ENCODE results near the gene BCL2L15. TPM values are rescaled to one million over a fixed set of nuclear protein-coding genes. Genes with fewer than 3 reads are reported as not detected.
A peak's percentile ranks its signal among the peaks of the same experiment; 100 is the strongest.

Gene BCL2L15
- under 1 TPM; 0.59 to 0.72 TPM for total RNA-seq
- polyA plus RNA-seq (ENCODE audit: insufficient read length in 2 of 2) = 1 to 10 TPM; 1.1 to 2.0 TPM
- long read RNA-seq, donor 1 = 0 reads
- long read RNA-seq, donor 2 = 0 reads
- long read RNA-seq, donor 3 = 0 reads
- long read RNA-seq, donor 4 = 0 reads

DNA sequence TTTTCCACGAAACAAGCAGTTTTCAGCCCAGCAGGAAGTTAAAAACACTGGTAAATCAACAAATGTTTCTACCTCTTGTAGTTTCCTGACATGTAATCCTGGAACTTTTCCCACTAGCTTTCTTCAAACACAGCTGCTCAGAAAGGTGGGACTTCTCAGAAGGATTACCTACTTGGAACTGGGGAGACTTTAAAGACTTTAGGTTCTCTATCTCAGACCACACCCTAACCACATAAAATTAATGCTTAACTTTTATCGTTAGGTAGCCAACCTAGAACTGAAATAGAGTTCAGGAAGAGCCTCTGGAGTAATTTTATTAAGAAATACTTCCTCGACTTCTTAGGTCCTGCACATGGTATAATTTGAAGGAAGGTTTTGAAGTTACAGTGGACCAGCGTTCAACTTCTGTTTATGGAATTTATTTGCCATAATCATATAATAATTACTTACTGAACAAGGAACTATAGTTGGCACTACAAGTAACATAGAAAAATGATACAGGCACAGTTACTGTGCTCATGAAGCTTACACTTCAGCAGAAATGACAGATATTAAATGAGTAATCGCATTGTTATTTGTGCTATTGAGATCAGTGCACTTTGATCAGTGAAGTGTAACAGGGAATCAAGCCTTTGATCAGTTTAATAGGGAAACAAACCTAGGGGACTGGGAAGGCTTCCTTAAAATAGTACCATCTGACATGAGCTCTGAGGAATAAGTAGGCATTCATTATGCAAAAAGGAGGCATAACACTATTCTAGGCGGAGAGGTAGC, at the start of gene BCL2L15:
BCL2L15 (minus strand) TSS at position 180 of the 774 bp plus-strand sequence. CDS start 206 bp downstream, outside the sequence.
- WGBS (ENCODE audit: insufficient coverage) = 100% methylated on average over 1 of the region's 6 CpGs
- no peak within 1 kb of the TSS for H3K4me3 ChIP-seq (ENCODE audit: low read depth, low read length)
- H3K36me3 ChIP-seq (ENCODE audit: control insufficient read depth, insufficient read depth, low read length) = no peaks in the 10 kb centered on the region
- H3K4me1 ChIP-seq (ENCODE audit: control insufficient read depth, insufficient read depth, low read length) = no peaks in the 10 kb centered on the region
- H3K27me3 ChIP-seq (ENCODE audit: control insufficient read depth, insufficient read depth, low read length) = no peaks in the 10 kb centered on the region
- H3K9me3 ChIP-seq (ENCODE audit: control insufficient read depth, insufficient read depth, low read length) = no peaks in the 10 kb centered on the region
- no peak within 1 kb of the TSS for H3K27ac ChIP-seq (ENCODE audit: low read depth, low read length)
- no peak for DNase-seq (ENCODE audit: low read depth in 4 of 6, low spot score in 6 of 6)

DNA sequence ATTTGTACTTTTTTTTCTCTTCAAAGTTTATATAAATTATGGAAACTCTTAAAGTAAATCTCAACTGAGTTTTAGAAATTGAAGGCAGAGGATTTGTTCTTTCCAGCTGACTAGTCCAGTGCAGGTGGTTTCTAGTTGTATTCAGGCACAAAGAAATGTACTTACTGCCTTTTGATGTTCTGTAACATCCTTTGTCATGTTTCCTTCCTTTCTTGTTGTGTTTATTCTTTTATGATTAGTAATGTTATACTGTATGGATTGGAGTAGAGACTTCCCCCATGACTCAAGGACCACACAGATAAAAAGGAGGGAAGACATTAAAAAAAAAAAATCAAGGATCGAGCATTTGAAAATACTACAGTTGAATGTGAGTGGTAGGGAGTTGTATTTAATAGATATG, 49.8 kb upstream of the BCL2L15 start:
- H3K4me1 ChIP-seq (ENCODE audit: control insufficient read depth, insufficient read depth, low read length) = no peaks in the 10 kb centered on the region
- no CpG with 5 or more reads among the region's 1 CpG for WGBS (ENCODE audit: insufficient coverage)

DNA sequence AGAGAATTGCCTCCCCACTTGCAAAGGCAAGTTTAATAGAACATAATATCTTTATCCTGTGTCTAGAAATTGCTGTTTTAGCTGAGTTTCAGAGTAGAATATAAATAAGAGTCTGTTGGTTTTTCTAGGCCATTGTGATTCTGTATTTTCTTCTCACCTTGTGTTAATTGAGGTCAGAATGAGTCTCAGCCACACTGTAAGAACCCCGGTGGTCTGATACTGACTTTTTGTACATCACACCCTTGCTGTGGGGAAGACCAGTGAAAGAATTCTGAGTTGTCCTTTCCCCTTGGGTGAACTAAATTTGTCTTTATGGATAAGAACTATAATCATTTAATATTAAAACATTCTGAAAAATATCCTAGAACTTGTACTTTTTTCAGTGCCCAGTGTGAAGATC, 48.6 kb upstream of the BCL2L15 start:
- peaks cover 4% of the 10 kb centered on the region for H3K36me3 ChIP-seq (ENCODE audit: control insufficient read depth, insufficient read depth, low read length)
- no peaks in the 10 kb centered on the region for H3K27me3 ChIP-seq (ENCODE audit: control insufficient read depth, insufficient read depth, low read length)
- no peak overlapping the region for H3K27ac ChIP-seq (ENCODE audit: low read depth, low read length)
- no peaks in the 10 kb centered on the region for H3K4me1 ChIP-seq (ENCODE audit: control insufficient read depth, insufficient read depth, low read length)
- no peak overlapping the region for H3K4me3 ChIP-seq (ENCODE audit: low read depth, low read length)
- H3K9me3 ChIP-seq (ENCODE audit: control insufficient read depth, insufficient read depth, low read length) = peaks cover 2% of the 10 kb centered on the region
- WGBS (ENCODE audit: insufficient coverage) = no CpG with 5 or more reads among the region's 1 CpG
- DNase-seq (ENCODE audit: low read depth in 4 of 6, low spot score in 6 of 6) = no peak

More for the DNA sequence above, 49.8 kb upstream of the BCL2L15 start:
- Histone ChIP-seq H3K27ac (ENCODE audit: low read depth, low read length) (no peak overlapping the region), H3K9me3 (ENCODE audit: control insufficient read depth, insufficient read depth, low read length) (peaks cover 2% of the 10 kb centered on the region), H3K36me3 (ENCODE audit: control insufficient read depth, insufficient read depth, low read length) (peaks cover 11% of the 10 kb centered on the region), H3K4me3 (ENCODE audit: low read depth, low read length) (no peak overlapping the region), H3K27me3 (ENCODE audit: control insufficient read depth, insufficient read depth, low read length) (no peaks in the 10 kb centered on the region)
- DNase-seq (ENCODE audit: low read depth in 4 of 6, low spot score in 6 of 6) = no peak

DNA sequence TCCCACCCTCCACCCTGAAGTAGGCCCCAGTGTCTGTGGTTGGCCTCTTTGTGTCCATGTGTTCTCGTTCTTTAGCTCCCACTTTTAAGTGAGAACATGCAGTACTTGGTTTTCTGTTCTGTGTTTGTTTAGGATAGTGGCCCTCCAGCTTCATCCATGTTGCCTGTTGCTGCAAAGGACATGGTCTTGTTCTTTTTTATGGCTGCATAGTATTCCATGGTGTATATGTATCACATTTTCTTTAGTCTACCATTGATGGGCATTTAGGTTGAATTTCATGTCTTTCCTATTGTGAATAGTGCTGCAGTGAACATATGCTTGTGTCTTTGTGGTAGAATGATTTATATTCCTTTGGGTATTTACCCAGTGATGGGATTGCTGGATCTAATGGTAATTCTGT, 47.8 kb upstream of the BCL2L15 start:
- no CpG with 5 or more reads among the region's 1 CpG for WGBS (ENCODE audit: insufficient coverage)
- Histone ChIP-seq H3K27me3 (ENCODE audit: control insufficient read depth, insufficient read depth, low read length) (no peaks in the 10 kb centered on the region), H3K4me1 (ENCODE audit: control insufficient read depth, insufficient read depth, low read length) (peaks cover 4% of the 10 kb centered on the region), H3K36me3 (ENCODE audit: control insufficient read depth, insufficient read depth, low read length) (no peaks in the 10 kb centered on the region), H3K9me3 (ENCODE audit: control insufficient read depth, insufficient read depth, low read length) (peaks cover 2% of the 10 kb centered on the region), H3K27ac (ENCODE audit: low read depth, low read length) (no peak overlapping the region), H3K4me3 (ENCODE audit: low read depth, low read length) (no peak overlapping the region)
- no peak for DNase-seq (ENCODE audit: low read depth in 4 of 6, low spot score in 6 of 6)

- peaks cover 4% of the 10 kb centered on the region for H3K4me1 ChIP-seq (ENCODE audit: control insufficient read depth, insufficient read depth, low read length)
- no peaks in the 10 kb centered on the region for H3K36me3 ChIP-seq (ENCODE audit: control insufficient read depth, insufficient read depth, low read length)
- no peak overlapping the region for H3K27ac ChIP-seq (ENCODE audit: low read depth, low read length)
- H3K27me3 ChIP-seq (ENCODE audit: control insufficient read depth, insufficient read depth, low read length) = no peaks in the 10 kb centered on the region
- DNase-seq (ENCODE audit: low read depth in 4 of 6, low spot score in 6 of 6) = no peak
- H3K4me3 ChIP-seq (ENCODE audit: low read depth, low read length) = no peak overlapping the region
- WGBS (ENCODE audit: insufficient coverage) = 73% methylated on average over 3 of the region's 5 CpGs
- peaks cover 2% of the 10 kb centered on the region for H3K9me3 ChIP-seq (ENCODE audit: control insufficient read depth, insufficient read depth, low read length)
Observed at GRCh38 chr1:113934511-113935055, 47.2 kb upstream of the BCL2L15 start.

DNA sequence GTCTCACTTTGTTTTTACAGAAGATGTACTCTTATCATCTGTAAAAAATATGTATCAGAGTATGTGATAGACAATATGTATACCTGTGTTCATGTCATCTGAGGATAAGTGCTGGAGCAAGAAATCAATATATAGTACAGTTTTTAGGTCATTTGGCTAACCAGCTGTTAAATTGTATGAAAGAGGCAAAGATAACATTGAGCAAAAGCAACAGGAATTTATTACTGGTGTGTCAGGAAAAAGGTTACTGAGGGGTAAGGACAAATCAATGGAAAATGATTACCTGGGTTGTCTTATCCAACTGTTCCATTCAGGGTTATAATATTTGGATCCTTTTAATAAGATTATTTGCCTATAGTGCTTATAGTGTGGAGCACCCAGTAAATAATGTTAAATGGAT, 46.6 kb upstream of the BCL2L15 start:
- Histone ChIP-seq H3K9me3 (ENCODE audit: control insufficient read depth, insufficient read depth, low read length) (peaks cover 2% of the 10 kb centered on the region), H3K27me3 (ENCODE audit: control insufficient read depth, insufficient read depth, low read length) (no peaks in the 10 kb centered on the region), H3K4me1 (ENCODE audit: control insufficient read depth, insufficient read depth, low read length) (peaks cover 4% of the 10 kb centered on the region), H3K27ac (ENCODE audit: low read depth, low read length) (no peak overlapping the region), H3K4me3 (ENCODE audit: low read depth, low read length) (no peak overlapping the region), H3K36me3 (ENCODE audit: control insufficient read depth, insufficient read depth, low read length) (no peaks in the 10 kb centered on the region)
- DNase-seq (ENCODE audit: low read depth in 4 of 6, low spot score in 6 of 6) = no peak

- Histone ChIP-seq H3K4me3 (ENCODE audit: low read depth, low read length) (no peak overlapping the region), H3K4me1 (ENCODE audit: control insufficient read depth, insufficient read depth, low read length) (peaks cover 4% of the 10 kb centered on the region), H3K9me3 (ENCODE audit: control insufficient read depth, insufficient read depth, low read length) (peaks cover 2% of the 10 kb centered on the region), H3K27me3 (ENCODE audit: control insufficient read depth, insufficient read depth, low read length) (no peaks in the 10 kb centered on the region), H3K27ac (ENCODE audit: low read depth, low read length) (no peak overlapping the region), H3K36me3 (ENCODE audit: control insufficient read depth, insufficient read depth, low read length) (no peaks in the 10 kb centered on the region)
- no CpG with 5 or more reads among the region's 3 CpGs for WGBS (ENCODE audit: insufficient coverage)
- no peak for DNase-seq (ENCODE audit: low read depth in 4 of 6, low spot score in 6 of 6)
Observed at GRCh38 chr1:113931451-113931851, 44.1 kb upstream of the BCL2L15 start.

DNA sequence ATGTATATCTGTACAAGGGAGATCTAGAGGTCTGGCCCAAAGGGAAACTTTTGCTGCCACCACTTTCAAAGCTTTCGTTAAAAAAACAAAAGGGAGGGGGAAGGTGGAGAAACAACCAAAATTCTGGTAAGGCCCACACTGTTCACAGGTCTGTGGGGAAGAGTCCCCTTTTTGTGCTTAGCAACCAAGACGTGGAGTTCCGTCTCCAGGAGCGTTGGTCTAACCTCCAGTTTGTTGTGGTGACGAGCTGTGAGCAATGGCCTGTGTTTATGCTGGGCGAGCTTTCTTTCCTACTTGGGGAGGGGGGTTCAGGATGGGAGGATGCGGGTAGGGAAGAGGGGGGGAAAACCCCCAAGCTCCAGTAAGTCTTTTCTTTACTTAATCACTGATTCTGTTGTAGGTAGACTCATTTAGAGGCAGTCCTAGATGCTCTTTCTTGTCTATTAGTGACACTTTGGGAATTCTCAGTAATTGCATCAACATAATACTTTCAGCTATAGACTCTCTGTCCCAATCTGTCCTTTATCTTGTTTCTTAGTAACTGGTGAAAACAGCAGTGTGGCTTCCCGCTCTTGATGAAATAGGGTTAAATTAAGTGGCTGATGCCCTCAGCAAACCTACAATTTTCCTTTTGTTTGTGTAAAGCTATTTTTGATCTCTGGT, 43.2 kb upstream of the BCL2L15 start:
- peaks cover 2% of the 10 kb centered on the region for H3K9me3 ChIP-seq (ENCODE audit: control insufficient read depth, insufficient read depth, low read length)

GRCh38 chr1:113929750-113930498, 42.5 kb upstream of the BCL2L15 start:
- peak in 4 of 6 donors; percentile 28 to 72 (median 40) for DNase-seq (ENCODE audit: low read depth in 4 of 6, low spot score in 6 of 6)
- Histone ChIP-seq H3K4me1 (ENCODE audit: control insufficient read depth, insufficient read depth, low read length) (peaks cover 4% of the 10 kb centered on the region), H3K4me3 (ENCODE audit: low read depth, low read length) (peak overlapping the region; percentile 84), H3K27me3 (ENCODE audit: control insufficient read depth, insufficient read depth, low read length) (no peaks in the 10 kb centered on the region), H3K9me3 (ENCODE audit: control insufficient read depth, insufficient read depth, low read length) (peaks cover under 1% of the 10 kb centered on the region), H3K36me3 (ENCODE audit: control insufficient read depth, insufficient read depth, low read length) (no peaks in the 10 kb centered on the region), H3K27ac (ENCODE audit: low read depth, low read length) (peak overlapping the region; percentile 88)
- under 1% methylated on average over 62 of the region's 64 CpGs for WGBS (ENCODE audit: insufficient coverage)

More for the DNA sequence above, 43.2 kb upstream of the BCL2L15 start:
- H3K4me1 ChIP-seq (ENCODE audit: control insufficient read depth, insufficient read depth, low read length) = peaks cover 4% of the 10 kb centered on the region
- WGBS (ENCODE audit: insufficient coverage) = 0% methylated on average over 5 of the region's 8 CpGs
- peak in 3 of 6 donors; percentile 35 to 66 (median 59) for DNase-seq (ENCODE audit: low read depth in 4 of 6, low spot score in 6 of 6)
- H3K27me3 ChIP-seq (ENCODE audit: control insufficient read depth, insufficient read depth, low read length) = no peaks in the 10 kb centered on the region
- H3K36me3 ChIP-seq (ENCODE audit: control insufficient read depth, insufficient read depth, low read length) = no peaks in the 10 kb centered on the region
- H3K4me3 ChIP-seq (ENCODE audit: low read depth, low read length) = peak overlapping the region; percentile 84
- peak overlapping the region; percentile 88 for H3K27ac ChIP-seq (ENCODE audit: low read depth, low read length)

Data from spinal cord (tissue), 10 donors.